Measurements from ENCODE around the gene COL20A1.

Gene COL20A1

GRCh38 chr20:63319164-63320040 is 26.4 kb downstream of the COL20A1 start:
- DNase-seq (ENCODE audit: low read depth, low spot score) = no peak

- no peak for DNase-seq (ENCODE audit: low read depth, low spot score)
These were observed 27.1 kb downstream of the COL20A1 start for GRCh38 chr20:63320041-63320511.

GRCh38 chr20:63320616-63321147 is 27.7 kb downstream of the COL20A1 start:
- DNase-seq (ENCODE audit: low read depth, low spot score) = no peak

GRCh38 chr20:63321148-63321831 is 28.3 kb downstream of the COL20A1 start:
- DNase-seq (ENCODE audit: low read depth, low spot score) = no peak

- DNase-seq (ENCODE audit: low read depth, low spot score) = no peak
These were observed 29.4 kb downstream of the COL20A1 start for GRCh38 chr20:63322146-63322932.

GRCh38 chr20:63322933-63323273 is 29.9 kb downstream of the COL20A1 start:
- no peak for DNase-seq (ENCODE audit: low read depth, low spot score)

GRCh38 chr20:63323357-63323981 is 30.5 kb downstream of the COL20A1 start:
- no peak for DNase-seq (ENCODE audit: low read depth, low spot score)

GRCh38 chr20:63325021-63325471 is 32.1 kb downstream of the COL20A1 start:
- no peak for DNase-seq (ENCODE audit: low read depth, low spot score)

- DNase-seq (ENCODE audit: low read depth, low spot score) = no peak
These were observed 32.7 kb downstream of the COL20A1 start for GRCh38 chr20:63325554-63326313.

GRCh38 chr20:63326314-63327230 is 33.6 kb downstream of the COL20A1 start:
- DNase-seq (ENCODE audit: low read depth, low spot score) = no peak

- DNase-seq (ENCODE audit: low read depth, low spot score) = no peak
These were observed 34.3 kb downstream of the COL20A1 start for GRCh38 chr20:63327231-63327745.

GRCh38 chr20:63328026-63328700 is 35.2 kb downstream of the COL20A1 start:
- no peak for DNase-seq (ENCODE audit: low read depth, low spot score)

GRCh38 chr20:63328718-63329275 is 35.8 kb downstream of the COL20A1 start:
- no peak for DNase-seq (ENCODE audit: low read depth, low spot score)

GRCh38 chr20:63329331-63330083 is 36.5 kb downstream of the COL20A1 start:
- DNase-seq (ENCODE audit: low read depth, low spot score) = no peak

GRCh38 chr20:63330084-63330760 is 37.2 kb downstream of the COL20A1 start:
- no peak for DNase-seq (ENCODE audit: low read depth, low spot score)

GRCh38 chr20:63330940-63331339 is 38.0 kb downstream of the COL20A1 start:
- DNase-seq (ENCODE audit: low read depth, low spot score) = no peak

All from brain pericyte (primary cell).